Gastrocnemius medialis (tissue), 4 donors: ENCODE results near the gene KIAA1586. TPM values are rescaled to one million over a fixed set of nuclear protein-coding genes. Genes with fewer than 3 reads are reported as not detected.

Source experiments
- ATAC-seq, 2 donors: fragments of 150-250 bp; one replicate each; pipeline ENCODE4 v1.9.1; 2016
- DNase-seq, 2 donors: peaks; one replicate each; pipeline ENCODE4 v3.0.0-alpha.2; 2019
- H3K27ac ChIP-seq, 4 donors: fragments of 200-600 bp; sonication (generic); 1 replicate in 1 of 4; 2 replicates in 3 of 4; pipeline ENCODE4 v1.5.1; 2016 to 2018; ENCODE audit warnings: mild to moderate bottlenecking in 2 of 4, moderate library complexity in 1 of 4
- H3K27me3 ChIP-seq, 3 donors: fragments of 200-600 bp; sonication (generic) in 2 of 3; 1 replicate in 1 of 3; 2 replicates in 2 of 3; pipeline versions ENCODE4 v1.5.1 to v1.6.0; 2016 to 2019; ENCODE audit warnings: mild to moderate bottlenecking in 1 of 3, moderate library complexity in 1 of 3
- H3K36me3 ChIP-seq, 2 donors: fragments of 200-600 bp; sonication (generic) in 1 of 2; one replicate each; pipeline ENCODE4 v1.5.1; 2017 to 2018
- H3K4me1 ChIP-seq, 2 donors: fragments of 200-600 bp; sonication (generic) in 1 of 2; one replicate each; pipeline ENCODE4 v1.5.1; 2016 to 2017; ENCODE audit warnings: mild to moderate bottlenecking in 2 of 2
- H3K4me3 ChIP-seq, 4 donors: fragments of 200-600 bp; sonication (generic) in 3 of 4; 1 replicate in 1 of 4; 2 replicates in 3 of 4; pipeline ENCODE4 v1.5.1; 2016 to 2019; ENCODE audit warnings: mild to moderate bottlenecking in 2 of 4
- H3K9me3 ChIP-seq, 3 donors: fragments of 200-600 bp; sonication (generic) in 2 of 3; 1 replicate in 1 of 3; 2 replicates in 2 of 3; pipeline ENCODE4 v1.5.1; 2016 to 2019
- CTCF ChIP-seq, 5 experiments: fragments of 450-650 bp in 3 of 5; fragments of 200-600 bp in 2 of 5; sonication (generic) in 2 of 5; IDR thresholded peaks in 4 of 5; conservative IDR thresholded peaks in 1 of 5; 1 replicate in 4 of 5; 2 replicates in 1 of 5; pipeline ENCODE4 v1.5.1; 2016 to 2019; ENCODE audit warnings: antibody characterized with exemption in 5 of 5, mild to moderate bottlenecking in 3 of 5, moderate library complexity in 3 of 5
- POLR2A ChIP-seq, 2 donors: fragments of 450-650 bp; IDR thresholded peaks; one replicate each; pipeline ENCODE4 v1.6.1; 2017; ENCODE audit warnings: antibody characterized with exemption in 2 of 2, mild to moderate bottlenecking in 2 of 2, moderate library complexity in 2 of 2
- in situ Hi-C, 4 donors: fragments of 200-750 bp; cut with MboI; loops; one replicate each; pipeline versions ENCODE4 v1.15.0 to v1.8.0; 2017; ENCODE audit warnings: low sequenced_read_pairs in 4 of 4
- intact Hi-C: fragments of 100-400 bp; cut with DNase I; formaldehyde crosslinking; loops from one replicate; pipeline ENCODE4 v1.15.1; 2023; ENCODE audit warnings: low total_unique reads
- total RNA-seq, 4 donors: library from RNA; depleted of rRNA; stranded (reverse); fragments of >200 nt; gene quantifications; one replicate each; pipeline versions ENCODE4 v1.1.0 to v1.2.3, GENCODE V29; 2016

KIAA1586 gene
- total RNA-seq, 4 donors from 2014 or later, result 1.9 to 10.2 (median 3.0) TPM

GRCh38 chr6:57048577-57048976, 2.1 kb downstream of the KIAA1586 start:
- no peaks in the 10 kb centered on the region for H3K9me3 ChIP-seq
- no peak for ATAC-seq
- peaks cover 10 to 13% of the 10 kb centered on the region in 2 donors for H3K4me1 ChIP-seq
- TF ChIP-seq CTCF (IDR thresholded peaks at IDR 0.05 in 4 of 5, conservative IDR thresholded peaks at IDR 0.05 in 1 of 5) (no peak), POLR2A (IDR thresholded peaks at IDR 0.05) (no peak)
- H3K27ac ChIP-seq, result no peak overlapping the region
- in situ Hi-C loops (no loop called here), intact Hi-C loops (loop anchor here (5.0 kb wide), 1 partner anchor 39 kb away; no protein-coding TSS in a partner anchor)
- H3K27me3 ChIP-seq, result no peaks in the 10 kb centered on the region
- DNase-seq, result no peak
- H3K36me3 ChIP-seq, result peaks cover 2 to 23% of the 10 kb centered on the region in 2 donors
- H3K4me3 ChIP-seq, result no peak overlapping the region

GRCh38 chr6:57063847-57064246, 17.4 kb downstream of the KIAA1586 start:
- in situ Hi-C loops, result no loop called here
- no peak for DNase-seq
- intact Hi-C loops, result no loop called here

GRCh38 chr6:57064809-57065208, 18.3 kb downstream of the KIAA1586 start:
- Histone ChIP-seq H3K4me1 (no peaks in the 10 kb centered on the region), H3K4me3 (no peak overlapping the region), H3K27ac (no peak overlapping the region), H3K9me3 (no peaks in the 10 kb centered on the region), H3K27me3 (no peaks in the 10 kb centered on the region), H3K36me3 (peaks cover 0 to 11% of the 10 kb centered on the region in 2 donors)
- in situ Hi-C loops (no loop called here), intact Hi-C loops (no loop called here)
- ATAC-seq, result no peak
- no peak for DNase-seq
- TF ChIP-seq POLR2A (IDR thresholded peaks at IDR 0.05) (no peak), CTCF (IDR thresholded peaks at IDR 0.05 in 4 of 5, conservative IDR thresholded peaks at IDR 0.05 in 1 of 5) (no peak)

More at GRCh38 chr6:57063847-57064246, 17.4 kb downstream of the KIAA1586 start:
- H3K9me3 ChIP-seq, result no peaks in the 10 kb centered on the region
- H3K27ac ChIP-seq, result no peak overlapping the region
- no peak for TF ChIP-seq CTCF (IDR thresholded peaks at IDR 0.05 in 4 of 5, conservative IDR thresholded peaks at IDR 0.05 in 1 of 5)
- TF ChIP-seq POLR2A (IDR thresholded peaks at IDR 0.05), result no peak
- H3K4me1 ChIP-seq, result no peaks in the 10 kb centered on the region
- ATAC-seq, result no peak
- peaks cover 0 to 14% of the 10 kb centered on the region in 2 donors for H3K36me3 ChIP-seq
- no peak overlapping the region for H3K4me3 ChIP-seq
- H3K27me3 ChIP-seq, result no peaks in the 10 kb centered on the region

DNA sequence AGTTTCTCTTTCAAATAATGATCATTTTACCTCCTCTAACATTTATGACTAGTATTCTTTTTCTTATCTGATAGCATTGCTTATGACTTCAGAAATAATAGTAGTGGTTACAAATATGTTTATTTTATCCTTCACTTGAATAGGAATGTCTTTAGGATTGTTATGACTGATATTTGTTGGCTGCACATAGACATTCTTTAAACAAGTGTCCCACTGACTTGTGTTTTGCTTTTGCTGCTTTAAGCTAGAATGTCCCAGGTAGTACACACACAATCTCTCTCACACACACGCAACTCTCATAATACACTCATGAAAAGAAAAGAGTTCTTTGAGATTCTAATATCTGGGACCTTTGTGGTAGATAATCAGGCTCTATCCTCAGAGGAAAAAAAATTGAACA, 21.6 kb downstream of the KIAA1586 start:
- in situ Hi-C loops, result no loop called here
- no peak overlapping the region for H3K27ac ChIP-seq
- H3K9me3 ChIP-seq, result no peaks in the 10 kb centered on the region
- no peaks in the 10 kb centered on the region for H3K4me1 ChIP-seq
- H3K36me3 ChIP-seq, result peaks cover 0 to 6% of the 10 kb centered on the region in 2 donors
- no peak overlapping the region for H3K4me3 ChIP-seq
- ATAC-seq (no peak), DNase-seq (no peak)
- TF ChIP-seq CTCF (IDR thresholded peaks at IDR 0.05 in 4 of 5, conservative IDR thresholded peaks at IDR 0.05 in 1 of 5) (no peak), POLR2A (IDR thresholded peaks at IDR 0.05) (no peak)
- intact Hi-C loops, result no loop called here
- H3K27me3 ChIP-seq, result no peaks in the 10 kb centered on the region

DNA sequence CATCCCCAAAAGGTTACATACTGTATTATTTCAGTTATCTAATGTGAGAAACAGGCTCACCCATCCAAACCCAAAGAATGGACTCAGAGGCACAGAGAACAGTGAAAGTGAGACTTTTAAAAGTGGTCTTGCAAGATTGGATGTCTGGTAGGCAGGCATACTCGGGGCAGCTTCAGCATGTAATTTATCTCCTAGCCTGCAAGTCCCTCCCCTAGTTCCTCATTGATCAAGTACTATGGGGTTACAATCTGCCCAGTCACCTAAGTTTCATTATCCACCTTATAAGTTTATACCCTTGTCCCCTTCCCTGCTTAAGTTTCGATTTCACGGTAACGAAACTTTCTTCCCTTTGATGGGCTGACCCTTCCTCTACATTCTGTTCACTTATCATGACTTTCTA, 22.7 kb downstream of the KIAA1586 start:
- Histone ChIP-seq H3K36me3 (peaks cover 0 to 8% of the 10 kb centered on the region in 2 donors), H3K27me3 (no peaks in the 10 kb centered on the region), H3K27ac (no peak overlapping the region), H3K4me1 (no peaks in the 10 kb centered on the region), H3K9me3 (no peaks in the 10 kb centered on the region), H3K4me3 (no peak overlapping the region)
- DNase-seq (no peak), ATAC-seq (no peak)
- intact Hi-C loops (no loop called here), in situ Hi-C loops (no loop called here)
- no peak for TF ChIP-seq POLR2A (IDR thresholded peaks at IDR 0.05)
- no peak for TF ChIP-seq CTCF (IDR thresholded peaks at IDR 0.05 in 4 of 5, conservative IDR thresholded peaks at IDR 0.05 in 1 of 5)
